Measurements from ENCODE around the gene PAK4.

DNA sequence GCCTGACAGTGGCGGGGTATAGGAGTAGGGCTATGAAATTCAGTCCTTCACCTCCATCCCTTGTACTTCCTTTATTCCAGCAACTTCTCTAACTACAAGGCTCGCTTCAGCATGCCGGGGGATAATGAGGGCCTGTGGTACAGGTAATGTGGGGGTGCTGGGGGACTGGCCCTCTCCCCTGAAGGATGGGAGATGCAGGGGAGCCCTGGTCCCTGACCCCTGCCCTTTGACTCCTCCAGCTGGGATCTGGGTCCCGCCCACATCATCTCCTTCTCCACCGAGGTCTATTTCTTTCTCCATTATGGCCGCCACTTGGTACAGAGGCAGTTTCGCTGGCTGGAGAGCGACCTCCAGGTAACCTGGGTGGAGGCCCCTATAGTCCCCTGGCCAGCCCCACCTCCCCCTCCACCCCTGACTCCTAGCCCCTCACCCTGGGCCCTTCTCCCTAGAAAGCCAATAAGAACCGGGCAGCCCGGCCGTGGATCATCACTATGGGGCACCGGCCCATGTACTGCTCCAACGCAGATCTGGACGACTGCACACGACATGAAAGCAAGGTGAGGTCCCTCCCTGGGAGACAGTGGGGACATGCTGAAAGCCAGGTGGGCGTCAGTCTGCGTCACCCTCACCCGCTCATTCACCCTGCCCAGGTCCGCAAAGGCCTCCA lies 25.0 kb upstream of the PAK4 start:
- no peak for TF ChIP-seq YY1 (IDR thresholded peaks at IDR 0.05; ENCODE audit: insufficient read depth, insufficient read length)
- TF ChIP-seq ZNF274 (IDR thresholded peaks at IDR 0.05; ENCODE audit: low read depth, low read length) = no peak
